ENCODE data around the gene PLPPR5. TPM values are rescaled to one million over a fixed set of nuclear protein-coding genes. Genes with fewer than 3 reads are reported as not detected.

Gene PLPPR5
- polyA plus RNA-seq, 1 donor (not counting 4 experiments of a cell fraction or from before 2014, with no cell fraction given): 0.93 TPM

DNA sequence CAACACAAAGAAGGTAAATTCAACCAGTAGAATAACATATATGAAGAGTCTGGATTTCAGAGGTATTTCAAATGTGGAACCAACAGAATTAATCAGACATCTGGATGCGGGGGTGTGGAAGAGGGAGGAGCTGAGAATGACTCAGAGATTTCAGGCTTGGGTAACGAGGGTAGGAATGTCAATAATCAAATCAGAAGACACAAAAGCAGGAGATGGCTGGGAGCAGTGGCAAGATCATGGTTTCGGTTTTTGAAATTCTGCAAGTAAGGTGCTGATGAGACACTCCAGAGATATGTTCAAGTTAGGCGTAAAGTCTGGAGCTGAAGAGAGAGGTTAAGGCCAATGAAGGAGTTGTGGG, 64.0 kb downstream of the PLPPR5 start:
- TF ChIP-seq EZH2 (IDR thresholded peaks at IDR 0.05; ENCODE audit: low read length): no peak
- TF ChIP-seq, protein P1, sequence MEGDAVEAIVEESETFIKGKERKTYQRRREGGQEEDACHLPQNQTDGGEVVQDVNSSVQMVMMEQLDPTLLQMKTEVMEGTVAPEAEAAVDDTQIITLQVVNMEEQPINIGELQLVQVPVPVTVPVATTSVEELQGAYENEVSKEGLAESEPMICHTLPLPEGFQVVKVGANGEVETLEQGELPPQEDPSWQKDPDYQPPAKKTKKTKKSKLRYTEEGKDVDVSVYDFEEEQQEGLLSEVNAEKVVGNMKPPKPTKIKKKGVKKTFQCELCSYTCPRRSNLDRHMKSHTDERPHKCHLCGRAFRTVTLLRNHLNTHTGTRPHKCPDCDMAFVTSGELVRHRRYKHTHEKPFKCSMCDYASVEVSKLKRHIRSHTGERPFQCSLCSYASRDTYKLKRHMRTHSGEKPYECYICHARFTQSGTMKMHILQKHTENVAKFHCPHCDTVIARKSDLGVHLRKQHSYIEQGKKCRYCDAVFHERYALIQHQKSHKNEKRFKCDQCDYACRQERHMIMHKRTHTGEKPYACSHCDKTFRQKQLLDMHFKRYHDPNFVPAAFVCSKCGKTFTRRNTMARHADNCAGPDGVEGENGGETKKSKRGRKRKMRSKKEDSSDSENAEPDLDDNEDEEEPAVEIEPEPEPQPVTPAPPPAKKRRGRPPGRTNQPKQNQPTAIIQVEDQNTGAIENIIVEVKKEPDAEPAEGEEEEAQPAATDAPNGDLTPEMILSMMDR (optimal IDR thresholded peaks at IDR 0.05 in 1 of 3, IDR thresholded peaks at IDR 0.05 in 1 of 3, conservative IDR thresholded peaks at IDR 0.05 in 1 of 3; ENCODE audit: extremely low read depth in 1 of 3, insufficient read depth in 2 of 3, low read length in 3 of 3): no peak
- H3K79me2 ChIP-seq (ENCODE audit: control insufficient read depth, insufficient read depth, low read length): no peaks in the 10 kb centered on the region
- no peak overlapping the region for H3K9ac ChIP-seq (ENCODE audit: control insufficient read depth, extremely low read depth, insufficient read depth, low read length)
- H3K4me1 ChIP-seq (ENCODE audit: control insufficient read depth, extremely low read depth, insufficient read depth, low read length): no peaks in the 10 kb centered on the region
- H3K4me3 ChIP-seq (ENCODE audit: control insufficient read depth in 2 of 3, extremely low read depth in 1 of 3, insufficient read depth in 2 of 3, low read depth in 1 of 3, low read length in 3 of 3): no peak overlapping the region
- no peaks in the 10 kb centered on the region for H3K9me1 ChIP-seq (ENCODE audit: control insufficient read depth, extremely low read depth, insufficient read depth, low read length)
- no peak overlapping the region for H3K27ac ChIP-seq (ENCODE audit: control insufficient read depth, insufficient read depth, low read length)
- no peaks in the 10 kb centered on the region for H3K36me3 ChIP-seq (ENCODE audit: control insufficient read depth in 2 of 2, extremely low read depth in 1 of 2, insufficient read depth in 2 of 2, low read length in 2 of 2)
- FAIRE-seq (peak; percentile 39), DNase-seq (ENCODE audit: low read depth, low spot score) (no peak)
- H2AFZ ChIP-seq (ENCODE audit: control insufficient read depth, low read length): no peak overlapping the region
- H3K4me2 ChIP-seq (ENCODE audit: control insufficient read depth, extremely low read depth, insufficient read depth, low read depth, low read length): no peak overlapping the region
- no peaks in the 10 kb centered on the region for H3K9me3 ChIP-seq (ENCODE audit: control insufficient read depth, low read depth, low read length)
- dilution Hi-C loops (cut with MboI; ENCODE audit: extremely low pct_ligation_motif_present, low sequenced_read_pairs): no loop called here
- H3K27me3 ChIP-seq (ENCODE audit: control insufficient read depth, extremely low read depth, insufficient read depth, low read length): no peaks in the 10 kb centered on the region
- no peaks in the 10 kb centered on the region for H4K20me1 ChIP-seq (ENCODE audit: control insufficient read depth, extremely low read depth, insufficient read depth, low read length)

DNA sequence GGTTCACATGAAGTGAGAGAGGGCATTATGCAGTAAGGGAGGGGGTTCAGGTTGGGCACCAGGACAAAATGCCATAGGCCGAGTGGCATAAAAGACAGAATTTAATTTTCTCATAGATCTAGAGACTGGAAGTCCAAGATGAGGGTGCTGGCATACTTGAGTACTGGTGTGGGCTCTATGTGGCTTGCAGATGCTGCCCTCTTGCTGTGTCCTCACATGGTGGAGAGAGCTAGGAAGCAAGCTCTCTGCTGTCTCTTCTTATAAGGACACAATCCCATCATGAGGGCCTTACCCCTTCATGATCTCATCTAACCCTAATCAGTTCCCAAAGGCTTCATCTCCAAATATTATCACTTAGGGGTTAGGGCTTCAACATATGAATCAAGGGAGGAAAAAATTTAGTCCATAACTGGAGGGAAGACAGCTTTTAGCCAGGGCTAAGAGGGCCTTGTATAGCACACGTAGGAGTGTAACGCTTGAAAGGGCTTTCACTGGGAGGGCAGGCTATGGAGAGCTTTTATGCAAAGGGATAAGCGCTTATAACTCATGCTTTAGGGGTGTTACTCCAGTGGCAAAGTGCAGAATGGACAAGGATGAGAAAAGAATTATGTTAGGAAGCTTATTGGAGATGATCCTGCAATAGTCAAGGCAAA, 64.5 kb downstream of the PLPPR5 start:
- no peak for TF ChIP-seq EZH2 (IDR thresholded peaks at IDR 0.05; ENCODE audit: low read length)
- TF ChIP-seq, protein P1 (optimal IDR thresholded peaks at IDR 0.05 in 1 of 3, IDR thresholded peaks at IDR 0.05 in 1 of 3, conservative IDR thresholded peaks at IDR 0.05 in 1 of 3; ENCODE audit: extremely low read depth in 1 of 3, insufficient read depth in 2 of 3, low read length in 3 of 3): peak in 1 of 3 experiments; percentile 34
- no peak for DNase-seq (ENCODE audit: low read depth, low spot score)
- dilution Hi-C loops (cut with MboI; ENCODE audit: extremely low pct_ligation_motif_present, low sequenced_read_pairs): no loop called here
- Histone ChIP-seq H3K27ac (ENCODE audit: control insufficient read depth, insufficient read depth, low read length) (no peak overlapping the region), H3K4me1 (ENCODE audit: control insufficient read depth, extremely low read depth, insufficient read depth, low read length) (no peaks in the 10 kb centered on the region), H3K9me1 (ENCODE audit: control insufficient read depth, extremely low read depth, insufficient read depth, low read length) (no peaks in the 10 kb centered on the region), H2AFZ (ENCODE audit: control insufficient read depth, low read length) (no peak overlapping the region), H3K36me3 (ENCODE audit: control insufficient read depth in 2 of 2, extremely low read depth in 1 of 2, insufficient read depth in 2 of 2, low read length in 2 of 2) (no peaks in the 10 kb centered on the region), H3K9me3 (ENCODE audit: control insufficient read depth, low read depth, low read length) (no peaks in the 10 kb centered on the region), H3K4me2 (ENCODE audit: control insufficient read depth, extremely low read depth, insufficient read depth, low read depth, low read length) (no peak overlapping the region), H3K79me2 (ENCODE audit: control insufficient read depth, insufficient read depth, low read length) (no peaks in the 10 kb centered on the region), H4K20me1 (ENCODE audit: control insufficient read depth, extremely low read depth, insufficient read depth, low read length) (no peaks in the 10 kb centered on the region), H3K4me3 (ENCODE audit: control insufficient read depth in 2 of 3, extremely low read depth in 1 of 3, insufficient read depth in 2 of 3, low read depth in 1 of 3, low read length in 3 of 3) (no peak overlapping the region), H3K9ac (ENCODE audit: control insufficient read depth, extremely low read depth, insufficient read depth, low read length) (no peak overlapping the region), H3K27me3 (ENCODE audit: control insufficient read depth, extremely low read depth, insufficient read depth, low read length) (no peaks in the 10 kb centered on the region)
- FAIRE-seq: no peak
